Measurements from ENCODE around the gene LUZP2.
"Not testable (repeated sequence)": the region's sequence is repeated elsewhere in the genome, so short reads cannot be mapped to it uniquely, and the experiment has no call there.

LUZP2 gene

GRCh38 chr11:24932110-24933000 is 435.5 kb downstream of the LUZP2 start:
- DNase-seq = no peak

GRCh38 chr11:24934733-24935439 is 438.0 kb downstream of the LUZP2 start:
- DNase-seq = no peak

- DNase-seq = no peak
Observed at GRCh38 chr11:24944891-24945290, 448.0 kb downstream of the LUZP2 start.

- no peak for DNase-seq
Observed at GRCh38 chr11:24949406-24949805, 452.6 kb downstream of the LUZP2 start.

GRCh38 chr11:24963852-24964251 is 467.0 kb downstream of the LUZP2 start:
- DNase-seq = no peak

GRCh38 chr11:24965748-24966147 is 468.9 kb downstream of the LUZP2 start:
- no peak for DNase-seq

- not testable (repeated sequence) for DNase-seq
Observed at GRCh38 chr11:24993903-24994302, 497.1 kb downstream of the LUZP2 start.

GRCh38 chr11:24999929-25000328 is 503.1 kb downstream of the LUZP2 start:
- DNase-seq = not testable (repeated sequence)

- no peak for DNase-seq
Observed at GRCh38 chr11:25037431-25037830, 540.6 kb downstream of the LUZP2 start.

- DNase-seq = no peak
Observed at GRCh38 chr11:25038131-25038530, 541.3 kb downstream of the LUZP2 start.

- DNase-seq = no peak
Observed at GRCh38 chr11:25039165-25039564, 542.3 kb downstream of the LUZP2 start.

GRCh38 chr11:25048632-25049031 is 551.8 kb downstream of the LUZP2 start:
- no peak for DNase-seq

- DNase-seq = no peak
Observed at GRCh38 chr11:25052844-25053243, 556.0 kb downstream of the LUZP2 start.

- DNase-seq = no peak
Observed at GRCh38 chr11:25057861-25058260, 561.0 kb downstream of the LUZP2 start.

- DNase-seq = no peak
Observed at GRCh38 chr11:25065746-25066145, 568.9 kb downstream of the LUZP2 start.

GRCh38 chr11:25066706-25067105 is 569.9 kb downstream of the LUZP2 start:
- DNase-seq = no peak

GRCh38 chr11:25068451-25068850 is 571.6 kb downstream of the LUZP2 start:
- DNase-seq = no peak

- no peak for DNase-seq
Observed at GRCh38 chr11:25094085-25094802, 597.4 kb downstream of the LUZP2 start.

- no peak for DNase-seq
Observed at GRCh38 chr11:25119416-25119815, 622.6 kb downstream of the LUZP2 start.
